SU-DHL-6 (cell line): ENCODE measurements around the gene STK38.

Experiments
- H2AFZ ChIP-seq: fragments of 200-600 bp; sonication (generic); 2 replicates; pipeline ENCODE4 v1.6.1; 2014; ENCODE audit warnings: low read depth, mild to moderate bottlenecking, moderate library complexity, mixed read lengths, antibody characterized with exemption, low read length; ENCODE audit not compliant: severe bottlenecking
- H3F3A ChIP-seq: fragments of 200-600 bp; shearing (Covaris generic); 2 replicates; pipeline ENCODE4 v1.6.0; 2016; ENCODE audit warnings: antibody characterized with exemption, mild to moderate bottlenecking; ENCODE audit not compliant: insufficient read depth
- H3K27ac ChIP-seq: fragments of 200-600 bp; sonication (generic); 2 replicates; pipeline ENCODE4 v1.5.1; 2016; ENCODE audit warnings: low read depth, mild to moderate bottlenecking, low read length, moderate library complexity, mixed read lengths
- H3K27me3 ChIP-seq: fragments of 200-600 bp; sonication (generic), shearing (Covaris generic); 2 replicates; pipeline ENCODE4 v1.6.0; 2014; ENCODE audit warnings: mild to moderate bottlenecking, low read length
- H3K36me3 ChIP-seq: fragments of 200-600 bp; sonication (generic); 2 replicates; pipeline ENCODE4 v1.6.1; 2014; ENCODE audit warnings: mild to moderate bottlenecking, low read length, mixed read lengths
- H3K4me2 ChIP-seq: fragments of 300-600, 200-600 bp; shearing (Covaris generic), sonication (generic); 2 replicates; pipeline ENCODE4 v1.6.0; 2014; ENCODE audit warnings: low read length, low read depth, mild to moderate bottlenecking; ENCODE audit not compliant: poor library complexity, severe bottlenecking
- H3K4me3 ChIP-seq: fragments of 200-600 bp; sonication (generic); 2 replicates; pipeline ENCODE4 v1.5.1; 2014; ENCODE audit warnings: antibody characterized with exemption, low read length, mild to moderate bottlenecking, mixed read lengths; ENCODE audit not compliant: insufficient read depth, poor library complexity, severe bottlenecking
- H3K79me2 ChIP-seq: fragments of 200-600 bp; sonication (generic); 2 replicates; pipeline ENCODE4 v1.6.1; 2014; ENCODE audit warnings: mild to moderate bottlenecking, low read length, moderate library complexity; ENCODE audit not compliant: insufficient read depth
- H3K9ac ChIP-seq: fragments of 200-600 bp; sonication (generic); 2 replicates; pipeline ENCODE4 v1.7.0; 2014; ENCODE audit warnings: mild to moderate bottlenecking, low read length
- H3K9me2 ChIP-seq: fragments of 200-600 bp; sonication (generic); replicated peaks from 2 replicates; pipeline ENCODE4 v1.6.1; 2014; ENCODE audit warnings: low read length; ENCODE audit not compliant: insufficient read depth
- H3K9me3 ChIP-seq: fragments of 200-600 bp; sonication (generic); 2 replicates; pipeline ENCODE4 v1.6.1; 2014; ENCODE audit warnings: low read length, mixed read lengths; ENCODE audit not compliant: insufficient read depth
- H4K20me1 ChIP-seq: fragments of 200-600 bp; sonication (generic); 2 replicates; pipeline ENCODE4 v1.6.1; 2014; ENCODE audit warnings: low read depth, mild to moderate bottlenecking, antibody characterized with exemption, low read length, moderate library complexity, mixed read lengths
- CTCF ChIP-seq: fragments of 200-600 bp; sonication (generic); IDR thresholded peaks from one replicate; pipeline ENCODE4 v1.5.1; 2017; ENCODE audit warnings: antibody characterized with exemption, mild to moderate bottlenecking, low read length, moderate library complexity; ENCODE audit not compliant: insufficient read depth, poor library complexity, severe bottlenecking
- EZH2phosphoT487 ChIP-seq: fragments of 200-600 bp; sonication (generic), shearing (Covaris generic); conservative IDR thresholded peaks from 2 replicates; pipeline ENCODE4 v1.6.1; 2018; ENCODE audit warnings: mild to moderate bottlenecking, antibody characterized with exemption, low read length, moderate library complexity, mixed read lengths

Gene STK38

GRCh38 chr6:36444470-36444869 is 102.8 kb downstream of the STK38 start:
- no peak overlapping the region for H2AFZ ChIP-seq
- no peaks in the 10 kb centered on the region for H3K9me2 ChIP-seq
- peaks cover 24% of the 10 kb centered on the region for H3K36me3 ChIP-seq
- no peaks in the 10 kb centered on the region for H3K27me3 ChIP-seq
- TF ChIP-seq EZH2phosphoT487 (no peak), CTCF (no peak)
- H3K4me3 ChIP-seq, result peak overlapping the region; percentile 87
- H3K9me3 ChIP-seq, result no peaks in the 10 kb centered on the region
- H4K20me1 ChIP-seq, result no peaks in the 10 kb centered on the region
- peak overlapping the region; percentile 81 for H3K27ac ChIP-seq
- peak overlapping the region; percentile 94 for H3K9ac ChIP-seq
- H3F3A ChIP-seq, result peaks cover 32% of the 10 kb centered on the region
- peaks cover 73% of the 10 kb centered on the region for H3K79me2 ChIP-seq
- peak overlapping the region; percentile 89 for H3K4me2 ChIP-seq
